MM.1S (cell line): ENCODE results near the gene UTP18.

Experiments used
- DNase-seq: peaks from one replicate; pipeline ENCODE4 v3.0.0-alpha.2; 2015
- H2AFZ ChIP-seq: fragments of 300-600 bp; sonication (generic); 2 replicates; pipeline ENCODE4 v1.6.0; 2016; ENCODE audit warnings: antibody characterized with exemption, low read length
- H3F3A ChIP-seq: fragments of 300-600 bp; sonication (generic); 2 replicates; pipeline ENCODE4 v1.6.1; 2016; ENCODE audit warnings: mild to moderate bottlenecking, antibody characterized with exemption, low read length, moderate library complexity, mixed read lengths; ENCODE audit not compliant: insufficient read depth
- H3K27ac ChIP-seq: fragments of 300-600 bp; sonication (generic); 2 replicates; pipeline ENCODE4 v1.5.1; 2016; ENCODE audit warnings: mild to moderate bottlenecking, low read length
- H3K27me3 ChIP-seq: fragments of 300-600 bp; sonication (generic); replicated peaks from 2 replicates; pipeline ENCODE4 v1.6.0; 2016; ENCODE audit warnings: low read length; ENCODE audit not compliant: insufficient read depth
- H3K36me3 ChIP-seq: fragments of 300-600 bp; sonication (generic); replicated peaks from 2 replicates; pipeline ENCODE4 v1.6.1; 2016; ENCODE audit warnings: mild to moderate bottlenecking, low read length, mixed read lengths; ENCODE audit not compliant: insufficient read depth
- H3K4me1 ChIP-seq: fragments of 300-600 bp; sonication (generic); 2 replicates; pipeline ENCODE4 v1.6.1; 2016; ENCODE audit warnings: low read length, mixed read lengths
- H3K4me2 ChIP-seq: fragments of 300-600 bp; sonication (generic); 2 replicates; pipeline ENCODE4 v1.6.0; 2016; ENCODE audit warnings: low read depth, low read length
- H3K4me3 ChIP-seq: fragments of 300-600 bp; sonication (generic); 2 replicates; pipeline ENCODE4 v1.5.1; 2016; ENCODE audit warnings: low read length, mixed read lengths
- H3K79me2 ChIP-seq: fragments of 300-600 bp; sonication (generic); 2 replicates; pipeline ENCODE4 v1.6.1; 2016; ENCODE audit warnings: mixed run types, low read length, mixed read lengths
- H3K9ac ChIP-seq: fragments of 300-600 bp; sonication (generic); 2 replicates; pipeline ENCODE4 v1.6.1; 2016; ENCODE audit warnings: low read length, mixed read lengths
- H3K9me2 ChIP-seq: fragments of 300-600 bp; sonication (generic); replicated peaks from 2 replicates; pipeline ENCODE4 v1.6.1; 2016; ENCODE audit warnings: mild to moderate bottlenecking, low read length, mixed read lengths; ENCODE audit not compliant: insufficient read depth
- H3K9me3 ChIP-seq: fragments of 300-600 bp; sonication (generic); replicated peaks from 2 replicates; pipeline ENCODE4 v1.6.1; 2016; ENCODE audit warnings: mild to moderate bottlenecking, low read length, mixed read lengths; ENCODE audit not compliant: insufficient read depth
- H4K20me1 ChIP-seq: fragments of 300-600 bp; sonication (generic); 2 replicates; pipeline ENCODE4 v1.6.1; 2016; ENCODE audit warnings: mild to moderate bottlenecking, low read length, moderate library complexity, mixed read lengths; ENCODE audit not compliant: insufficient read depth
- EZH2 ChIP-seq: fragments of 300-600 bp; sonication (generic); optimal IDR thresholded peaks from 2 replicates; pipeline ENCODE3; 2017; ENCODE audit warnings: low read depth, mild to moderate bottlenecking, antibody characterized with exemption, low read length, mixed read lengths
- EZH2phosphoT487 ChIP-seq: fragments of 300-600 bp; sonication (generic); IDR thresholded peaks from 2 replicates; pipeline ENCODE4 v1.6.1; 2018; ENCODE audit warnings: antibody characterized with exemption, low read length
- TF ChIP-seq, protein P1 (sequence below): fragments of 300-600 bp; sonication (generic); IDR thresholded peaks from 2 replicates; pipeline ENCODE4 v1.5.1; 2016; ENCODE audit warnings: antibody characterized with exemption, low read length, mixed read lengths

Gene UTP18

DNA sequence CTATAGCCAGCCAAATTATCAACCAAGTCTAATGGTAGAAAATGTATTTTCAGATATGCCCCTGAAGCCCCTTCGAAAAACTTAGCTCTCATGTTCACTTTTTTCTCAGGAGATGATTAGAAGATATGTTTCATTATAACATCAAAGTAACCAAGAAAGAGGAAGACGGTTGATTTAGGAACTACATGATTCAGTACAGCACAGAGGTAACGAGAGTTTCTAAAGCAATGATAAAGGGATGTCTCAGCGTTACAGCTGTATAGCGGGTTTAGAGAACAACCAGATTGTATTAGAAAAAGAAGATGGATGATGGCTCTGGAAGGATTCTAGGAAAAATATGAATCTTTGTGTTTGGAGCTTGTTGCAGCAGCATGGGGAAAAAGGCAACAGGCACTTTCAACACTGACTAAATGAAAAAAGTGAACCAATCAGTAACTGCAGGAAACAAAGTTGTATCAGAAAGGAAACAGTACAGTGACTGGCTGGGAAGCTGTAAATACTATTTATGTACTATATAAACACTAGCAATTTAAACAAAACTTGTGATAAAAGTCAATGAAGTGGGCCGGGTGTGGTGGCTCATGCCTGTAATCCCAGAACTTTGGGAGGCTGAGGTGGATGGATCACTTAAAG, 22.0 kb upstream of the UTP18 start:
- H3K9ac ChIP-seq = no peak overlapping the region
- no peak overlapping the region for H3K27ac ChIP-seq
- H3K9me3 ChIP-seq = no peaks in the 10 kb centered on the region
- no peak overlapping the region for H3K4me3 ChIP-seq
- H3K27me3 ChIP-seq = no peaks in the 10 kb centered on the region
- H4K20me1 ChIP-seq = no peaks in the 10 kb centered on the region
- no peak for TF ChIP-seq EZH2
- TF ChIP-seq, protein P1, sequence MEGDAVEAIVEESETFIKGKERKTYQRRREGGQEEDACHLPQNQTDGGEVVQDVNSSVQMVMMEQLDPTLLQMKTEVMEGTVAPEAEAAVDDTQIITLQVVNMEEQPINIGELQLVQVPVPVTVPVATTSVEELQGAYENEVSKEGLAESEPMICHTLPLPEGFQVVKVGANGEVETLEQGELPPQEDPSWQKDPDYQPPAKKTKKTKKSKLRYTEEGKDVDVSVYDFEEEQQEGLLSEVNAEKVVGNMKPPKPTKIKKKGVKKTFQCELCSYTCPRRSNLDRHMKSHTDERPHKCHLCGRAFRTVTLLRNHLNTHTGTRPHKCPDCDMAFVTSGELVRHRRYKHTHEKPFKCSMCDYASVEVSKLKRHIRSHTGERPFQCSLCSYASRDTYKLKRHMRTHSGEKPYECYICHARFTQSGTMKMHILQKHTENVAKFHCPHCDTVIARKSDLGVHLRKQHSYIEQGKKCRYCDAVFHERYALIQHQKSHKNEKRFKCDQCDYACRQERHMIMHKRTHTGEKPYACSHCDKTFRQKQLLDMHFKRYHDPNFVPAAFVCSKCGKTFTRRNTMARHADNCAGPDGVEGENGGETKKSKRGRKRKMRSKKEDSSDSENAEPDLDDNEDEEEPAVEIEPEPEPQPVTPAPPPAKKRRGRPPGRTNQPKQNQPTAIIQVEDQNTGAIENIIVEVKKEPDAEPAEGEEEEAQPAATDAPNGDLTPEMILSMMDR = no peak
- no peak for TF ChIP-seq EZH2phosphoT487
- no peak for DNase-seq
- no peaks in the 10 kb centered on the region for H3K36me3 ChIP-seq
- no peaks in the 10 kb centered on the region for H3F3A ChIP-seq
- no peaks in the 10 kb centered on the region for H3K9me2 ChIP-seq
- no peak overlapping the region for H3K4me2 ChIP-seq
- peaks cover 42% of the 10 kb centered on the region for H3K79me2 ChIP-seq
- no peaks in the 10 kb centered on the region for H3K4me1 ChIP-seq
- no peak overlapping the region for H2AFZ ChIP-seq

DNA sequence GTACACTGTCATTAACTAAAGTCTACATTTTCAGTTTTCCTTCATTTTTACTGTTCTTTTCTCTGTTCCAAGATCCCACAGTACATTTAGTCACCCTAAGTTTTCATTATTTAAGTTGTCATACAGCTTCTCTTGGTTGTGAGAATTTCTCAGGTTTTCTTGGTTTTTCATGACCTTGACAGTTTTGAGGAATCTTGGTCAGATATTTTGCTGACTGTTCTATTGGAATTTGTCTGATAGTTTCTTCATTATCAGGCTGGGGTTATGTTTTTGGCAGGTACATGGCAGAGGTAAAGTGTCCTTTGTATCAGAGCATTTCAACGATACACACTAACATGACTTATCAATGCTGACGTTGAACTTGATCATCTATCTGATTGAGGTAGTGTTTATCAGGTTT, 20.1 kb upstream of the UTP18 start:
- H3K79me2 ChIP-seq = peaks cover 25% of the 10 kb centered on the region
- H3K27ac ChIP-seq = no peak overlapping the region
- H3K36me3 ChIP-seq = no peaks in the 10 kb centered on the region

GRCh38 chr17:51244041-51244440, 16.3 kb upstream of the UTP18 start:
- TF ChIP-seq EZH2phosphoT487 = no peak
- TF ChIP-seq EZH2 = no peak
- TF ChIP-seq, protein P1 = no peak
- no peaks in the 10 kb centered on the region for H3K9me2 ChIP-seq
- H3K36me3 ChIP-seq = no peaks in the 10 kb centered on the region
- no peaks in the 10 kb centered on the region for H3K4me1 ChIP-seq
- H3K9ac ChIP-seq = no peak overlapping the region
- H3F3A ChIP-seq = no peaks in the 10 kb centered on the region
- no peaks in the 10 kb centered on the region for H3K9me3 ChIP-seq
- no peak overlapping the region for H3K4me2 ChIP-seq
- H3K27ac ChIP-seq = no peak overlapping the region
- H3K79me2 ChIP-seq = no peaks in the 10 kb centered on the region
- DNase-seq = no peak
- H3K4me3 ChIP-seq = no peak overlapping the region
- H4K20me1 ChIP-seq = no peaks in the 10 kb centered on the region
- no peak overlapping the region for H2AFZ ChIP-seq
- no peaks in the 10 kb centered on the region for H3K27me3 ChIP-seq

More for the DNA sequence above, 20.1 kb upstream of the UTP18 start:
- TF ChIP-seq, protein P1 = no peak
- TF ChIP-seq EZH2 = no peak
- no peaks in the 10 kb centered on the region for H3K27me3 ChIP-seq
- no peak overlapping the region for H3K4me3 ChIP-seq
- H3K9me2 ChIP-seq = no peaks in the 10 kb centered on the region
- no peaks in the 10 kb centered on the region for H3F3A ChIP-seq
- no peaks in the 10 kb centered on the region for H3K4me1 ChIP-seq
- no peaks in the 10 kb centered on the region for H3K9me3 ChIP-seq
- no peak for DNase-seq
- H2AFZ ChIP-seq = no peak overlapping the region
- H3K4me2 ChIP-seq = no peak overlapping the region
- no peak overlapping the region for H3K9ac ChIP-seq
- no peaks in the 10 kb centered on the region for H4K20me1 ChIP-seq
